ENCODE measurements around the gene TLE1.
A peak's percentile ranks its signal among the peaks of the same experiment; 100 is the strongest.

TLE1 gene

GRCh38 chr9:81542118-81542889 lies 147.0 kb downstream of the TLE1 start:
- no peak for DNase-seq

GRCh38 chr9:81540142-81540710 lies 149.1 kb downstream of the TLE1 start:
- DNase-seq, result no peak

GRCh38 chr9:81539317-81539716 lies 150.0 kb downstream of the TLE1 start:
- DNase-seq, result no peak

GRCh38 chr9:81538890-81539289 lies 150.5 kb downstream of the TLE1 start:
- no peak for DNase-seq

GRCh38 chr9:81537964-81538363 lies 151.4 kb downstream of the TLE1 start:
- DNase-seq, result no peak

- no peak for DNase-seq
These were observed 152.9 kb downstream of the TLE1 start for GRCh38 chr9:81536242-81537025.

- DNase-seq, result no peak
These were observed 153.7 kb downstream of the TLE1 start for GRCh38 chr9:81535542-81536241.

- DNase-seq, result peak; percentile 67
These were observed 155.0 kb downstream of the TLE1 start for GRCh38 chr9:81534138-81534875.

Data from islet precursor cell (in vitro differentiated cells).